T-cell (primary cell): ENCODE measurements around the gene PCDH9. TPM values are rescaled to one million over a fixed set of nuclear protein-coding genes. Genes with fewer than 3 reads are reported as not detected.

Experiments
- ATAC-seq, 4 experiments: fragments of 200-7000 bp in 3 of 4; fragments of 150-1000 bp in 1 of 4; cut with Tn5 transposase; replicated peaks in 1 of 4; 1 replicate in 3 of 4; 2 replicates in 1 of 4; pipeline ENCODE4 v1.10.0; 2021; ENCODE audit warnings: moderate library complexity in 3 of 4, mild to moderate bottlenecking in 2 of 4, moderate number of reproducible peaks in 1 of 4
- CTCF ChIA-PET, 2 donors: fragments of 300-600 bp; sonication (Branson Sonifier 250); formaldehyde crosslinking; loops; one replicate each; lab custom pipeline; 2022; ENCODE audit warnings: antibody characterized with exemption in 2 of 2; lab: Charles Lee
- POLR2A ChIA-PET, 2 donors: fragments of 300-600 bp; sonication (Branson Sonifier 250); formaldehyde crosslinking; loops; one replicate each; lab custom pipeline; 2022; ENCODE audit warnings: antibody characterized with exemption in 2 of 2; lab: Charles Lee
- DNase-seq, 35 experiments: peaks; one replicate each; pipeline versions ENCODE4 v3.0.0 to v3.0.0-alpha.2; 2013 to 2023
- H3K27ac ChIP-seq: one replicate; pipeline ENCODE4 v1.5.1; 2013; ENCODE audit warnings: low read length
- H3K27me3 ChIP-seq, 2 experiments: replicated peaks in 1 of 2; 1 replicate in 1 of 2; 2 replicates in 1 of 2; pipeline versions ENCODE4 v1.6.1 to v1.7.0; 2013; ENCODE audit warnings: low read length in 1 of 2, mixed read lengths in 1 of 2; ENCODE audit not compliant: control insufficient read depth in 2 of 2, insufficient read depth in 2 of 2; ENCODE audit errors: extremely low read depth in 1 of 2
- H3K36me3 ChIP-seq, 2 donors: 1 replicate in 1 of 2; 2 replicates in 1 of 2; pipeline versions ENCODE4 v1.6.1 to v1.7.0; 2013; ENCODE audit warnings: low read length in 1 of 2; ENCODE audit not compliant: control insufficient read depth in 2 of 2, insufficient read depth in 1 of 2; ENCODE audit errors: extremely low read depth in 1 of 2
- H3K4me1 ChIP-seq, 2 experiments: 1 replicate in 1 of 2; 2 replicates in 1 of 2; pipeline versions ENCODE4 v1.6.1 to v1.7.0; 2013; ENCODE audit warnings: low read length in 2 of 2, mixed read lengths in 1 of 2; ENCODE audit not compliant: insufficient read depth in 2 of 2, control insufficient read depth in 1 of 2; ENCODE audit errors: extremely low read depth in 1 of 2
- H3K4me3 ChIP-seq, 2 donors: 1 replicate in 1 of 2; 2 replicates in 1 of 2; pipeline versions ENCODE4 v1.5.1 to v1.7.0; 2013; ENCODE audit warnings: mild to moderate bottlenecking in 2 of 2, low read length in 1 of 2, moderate library complexity in 1 of 2; ENCODE audit not compliant: control insufficient read depth in 1 of 2; ENCODE audit errors: extremely low read depth in 1 of 2
- H3K9me3 ChIP-seq: 2 replicates; pipeline ENCODE4 v1.7.0; 2013
- H3K27ac Mint-ChIP-seq, 2 donors: one replicate each; pipeline ENCODE4 v1.8.0; 2020 to 2021; ENCODE audit warnings: mild to moderate bottlenecking in 2 of 2, mixed read lengths in 2 of 2
- H3K27me3 Mint-ChIP-seq, 2 donors: one replicate each; pipeline ENCODE4 v1.8.0; 2021 to 2022; ENCODE audit warnings: mixed read lengths in 2 of 2
- H3K36me3 Mint-ChIP-seq: one replicate; pipeline ENCODE4 v1.8.0; 2021; ENCODE audit warnings: mixed read lengths
- H3K4me1 Mint-ChIP-seq, 3 donors: one replicate each; pipeline ENCODE4 v1.8.0; 2020 to 2022; ENCODE audit warnings: mixed read lengths in 3 of 3, mild to moderate bottlenecking in 1 of 3
- H3K4me3 Mint-ChIP-seq, 3 donors: one replicate each; pipeline ENCODE4 v1.8.0; 2020 to 2022; ENCODE audit warnings: mild to moderate bottlenecking in 3 of 3, mixed read lengths in 3 of 3, moderate library complexity in 3 of 3
- H3K9me3 Mint-ChIP-seq, 3 donors: one replicate each; pipeline ENCODE4 v1.8.0; 2020 to 2022; ENCODE audit warnings: mixed read lengths in 3 of 3
- WGBS: methylation state at CpG from one replicate; pipeline ENCODE4 v1.1.5; 2013; ENCODE audit warnings: missing lambda C conversion rate; ENCODE audit not compliant: insufficient coverage; 5-methylcytosine and 5-hydroxymethylcytosine counted together
- total RNA-seq, 35 experiments: library from RNA in 6 of 35; stranded (reverse) in 6 of 35; fragments of 120-200 nt in 1 of 35; gene quantifications; one replicate each; pipeline versions ENCODE4 v1.2.1 to v1.2.4 and lab custom pipeline; 2013 to 2026

PCDH9 gene
- total RNA-seq, 5 donors from 2014 or later (not counting 1 experiment from before 2014, with no cell fraction given): 0.38 to 1.3 (median 0.53) TPM

- Histone ChIP-seq H3K9me3 (no peaks in the 10 kb centered on the region), H3K36me3 (no peaks in the 10 kb centered on the region), H3K4me3 (no peak overlapping the region), H3K4me1 (no peaks in the 10 kb centered on the region), H3K27me3 (no peaks in the 10 kb centered on the region), H3K27ac (no peak overlapping the region)
- H3K27ac Mint-ChIP-seq: no peak overlapping the region
- CTCF ChIA-PET: no interaction called here
- H3K4me1 Mint-ChIP-seq: no peaks in the 10 kb centered on the region
- peaks cover 0 to 3% (median 0%) of the 10 kb centered on the region in 3 donors for H3K9me3 Mint-ChIP-seq
- POLR2A ChIA-PET: no interaction called here
- H3K4me3 Mint-ChIP-seq: no peak overlapping the region
- ATAC-seq (no peak), DNase-seq (no peak)
- no peaks in the 10 kb centered on the region for H3K27me3 Mint-ChIP-seq
- H3K36me3 Mint-ChIP-seq: no peaks in the 10 kb centered on the region
These were observed 159.8 kb downstream of the PCDH9 start for GRCh38 chr13:67070306-67070705.

- ChIA-PET CTCF (no interaction called here), POLR2A (no interaction called here)
- no peaks in the 10 kb centered on the region for H3K36me3 Mint-ChIP-seq
- H3K9me3 Mint-ChIP-seq: peaks cover 0 to 3% (median 0%) of the 10 kb centered on the region in 3 donors
- Histone ChIP-seq H3K4me3 (no peak overlapping the region), H3K27ac (no peak overlapping the region), H3K27me3 (no peaks in the 10 kb centered on the region), H3K9me3 (no peaks in the 10 kb centered on the region), H3K36me3 (no peaks in the 10 kb centered on the region), H3K4me1 (no peaks in the 10 kb centered on the region)
- no peaks in the 10 kb centered on the region for H3K27me3 Mint-ChIP-seq
- H3K27ac Mint-ChIP-seq: no peak overlapping the region
- no CpG with 5 or more reads among the region's 3 CpGs for WGBS
- no peak for ATAC-seq
- H3K4me3 Mint-ChIP-seq: no peak overlapping the region
- no peak for DNase-seq
- H3K4me1 Mint-ChIP-seq: no peaks in the 10 kb centered on the region
These were observed 160.9 kb downstream of the PCDH9 start for GRCh38 chr13:67069117-67069767.

GRCh38 chr13:67064920-67065319, 165.2 kb downstream of the PCDH9 start:
- Histone ChIP-seq H3K27me3 (no peaks in the 10 kb centered on the region), H3K9me3 (no peaks in the 10 kb centered on the region), H3K27ac (no peak overlapping the region), H3K4me1 (no peaks in the 10 kb centered on the region), H3K36me3 (no peaks in the 10 kb centered on the region), H3K4me3 (no peak overlapping the region)
- CTCF ChIA-PET: interaction anchor here in 1 of 2 donors (0.7 kb wide), 1 partner anchor 1190 kb away, joined by 3 read pairs; no protein-coding TSS in a partner anchor
- no peaks in the 10 kb centered on the region for H3K9me3 Mint-ChIP-seq
- H3K27me3 Mint-ChIP-seq: no peaks in the 10 kb centered on the region
- no peaks in the 10 kb centered on the region for H3K36me3 Mint-ChIP-seq
- POLR2A ChIA-PET: no interaction called here
- DNase-seq (no peak), ATAC-seq (no peak)
- H3K4me3 Mint-ChIP-seq: no peak overlapping the region
- no peak overlapping the region for H3K27ac Mint-ChIP-seq
- WGBS: no CpG with 5 or more reads among the region's 2 CpGs
- H3K4me1 Mint-ChIP-seq: no peaks in the 10 kb centered on the region

- Mint-ChIP-seq H3K9me3 (no peaks in the 10 kb centered on the region), H3K36me3 (no peaks in the 10 kb centered on the region), H3K27ac (no peak overlapping the region), H3K27me3 (no peaks in the 10 kb centered on the region), H3K4me1 (no peaks in the 10 kb centered on the region), H3K4me3 (no peak overlapping the region)
- H3K4me3 ChIP-seq: no peak overlapping the region
- no peaks in the 10 kb centered on the region for H3K4me1 ChIP-seq
- no peaks in the 10 kb centered on the region for H3K27me3 ChIP-seq
- no peak overlapping the region for H3K27ac ChIP-seq
- ATAC-seq (no peak), DNase-seq (no peak)
- no peaks in the 10 kb centered on the region for H3K36me3 ChIP-seq
- POLR2A ChIA-PET: no interaction called here
- CTCF ChIA-PET: no interaction called here
- H3K9me3 ChIP-seq: no peaks in the 10 kb centered on the region
- no CpG with 5 or more reads among the region's 3 CpGs for WGBS
These were observed 167.1 kb downstream of the PCDH9 start for GRCh38 chr13:67063036-67063435.

DNA sequence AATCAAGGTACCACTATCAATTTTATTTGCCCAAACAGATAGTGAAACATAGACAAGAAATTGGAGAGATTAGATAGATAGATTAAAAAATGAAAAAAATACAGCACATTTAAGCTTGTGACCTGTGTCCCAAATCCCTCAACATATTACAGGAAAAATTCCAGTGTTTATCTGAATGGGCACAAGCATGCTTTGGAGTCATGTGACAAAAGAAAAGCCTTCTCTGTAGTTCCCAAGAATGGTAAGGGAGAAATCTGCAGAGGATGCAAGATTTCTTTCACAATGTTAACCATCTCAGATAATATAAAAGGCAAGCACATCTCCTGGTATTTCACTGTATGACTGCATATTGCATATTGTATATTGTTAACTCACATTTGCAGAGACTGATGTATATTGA, 168.0 kb downstream of the PCDH9 start:
- H3K9me3 Mint-ChIP-seq: no peaks in the 10 kb centered on the region

GRCh38 chr13:67061750-67062149, 168.4 kb downstream of the PCDH9 start:
- H3K27me3 ChIP-seq: no peaks in the 10 kb centered on the region
- DNase-seq: no peak
- H3K4me3 Mint-ChIP-seq: no peak overlapping the region
- H3K36me3 Mint-ChIP-seq: no peaks in the 10 kb centered on the region
- ATAC-seq: no peak
- CTCF ChIA-PET: no interaction called here
- no peaks in the 10 kb centered on the region for H3K36me3 ChIP-seq
- no peak overlapping the region for H3K4me3 ChIP-seq
- no peak overlapping the region for H3K27ac Mint-ChIP-seq
- 25% methylated on average over 1 of the region's 5 CpGs for WGBS
- no peaks in the 10 kb centered on the region for H3K9me3 Mint-ChIP-seq
- no peak overlapping the region for H3K27ac ChIP-seq
- no peaks in the 10 kb centered on the region for H3K4me1 Mint-ChIP-seq
- POLR2A ChIA-PET: no interaction called here
- H3K4me1 ChIP-seq: no peaks in the 10 kb centered on the region
- no peaks in the 10 kb centered on the region for H3K27me3 Mint-ChIP-seq
- no peaks in the 10 kb centered on the region for H3K9me3 ChIP-seq

More for the DNA sequence above, 168.0 kb downstream of the PCDH9 start:
- no peaks in the 10 kb centered on the region for H3K27me3 ChIP-seq
- ChIA-PET POLR2A (no interaction called here), CTCF (no interaction called here)
- Mint-ChIP-seq H3K27me3 (no peaks in the 10 kb centered on the region), H3K4me3 (no peak overlapping the region), H3K27ac (no peak overlapping the region), H3K4me1 (no peaks in the 10 kb centered on the region), H3K36me3 (no peaks in the 10 kb centered on the region)
- no peaks in the 10 kb centered on the region for H3K9me3 ChIP-seq
- H3K27ac ChIP-seq: no peak overlapping the region
- no peaks in the 10 kb centered on the region for H3K36me3 ChIP-seq
- H3K4me1 ChIP-seq: no peaks in the 10 kb centered on the region
- DNase-seq: no peak
- H3K4me3 ChIP-seq: no peak overlapping the region
- no peak for ATAC-seq
